ENCODE data around the gene CDK19.
A peak's percentile ranks its signal among the peaks of the same experiment; 100 is the strongest.

Gene CDK19

GRCh38 chr6:110622912-110623578 is 192.2 kb downstream of the CDK19 start:
- H3K9me3 ChIP-seq (ENCODE audit: severe bottlenecking), result no peaks in the 10 kb centered on the region
- DNase-seq (ENCODE audit: low spot score), result no peak
- H3K27ac ChIP-seq (ENCODE audit: poor library complexity, severe bottlenecking), result no peak overlapping the region
- peaks cover 14% of the 10 kb centered on the region for H3K4me1 ChIP-seq (ENCODE audit: insufficient read depth, poor library complexity, severe bottlenecking)
- TF ChIP-seq CTCF (IDR thresholded peaks at IDR 0.05; ENCODE audit: poor library complexity, severe bottlenecking), result no peak
- H3K27me3 ChIP-seq (ENCODE audit: insufficient read depth, poor library complexity, severe bottlenecking), result no peaks in the 10 kb centered on the region
- peak; percentile 83 for ATAC-seq (ENCODE audit: low read depth)
- H3K36me3 ChIP-seq (ENCODE audit: low read depth), result no peaks in the 10 kb centered on the region; the same call in 1 of the 2 replicates
- H3K4me3 ChIP-seq (ENCODE audit: severe bottlenecking), result no peak overlapping the region

GRCh38 chr6:110621061-110621460 is 194.2 kb downstream of the CDK19 start:
- Histone ChIP-seq H3K36me3 (ENCODE audit: low read depth) (no peaks in the 10 kb centered on the region; the same call in 1 of the 2 replicates), H3K4me1 (ENCODE audit: insufficient read depth, poor library complexity, severe bottlenecking) (peaks cover 13% of the 10 kb centered on the region), H3K4me3 (ENCODE audit: severe bottlenecking) (no peak overlapping the region), H3K27me3 (ENCODE audit: insufficient read depth, poor library complexity, severe bottlenecking) (no peaks in the 10 kb centered on the region), H3K27ac (ENCODE audit: poor library complexity, severe bottlenecking) (no peak overlapping the region), H3K9me3 (ENCODE audit: severe bottlenecking) (no peaks in the 10 kb centered on the region)
- TF ChIP-seq CTCF (IDR thresholded peaks at IDR 0.05; ENCODE audit: poor library complexity, severe bottlenecking), result no peak
- ATAC-seq (ENCODE audit: low read depth), result no peak
- DNase-seq (ENCODE audit: low spot score), result no peak

- no peaks in the 10 kb centered on the region for H3K9me3 ChIP-seq (ENCODE audit: severe bottlenecking)
- peaks cover 9% of the 10 kb centered on the region for H3K4me1 ChIP-seq (ENCODE audit: insufficient read depth, poor library complexity, severe bottlenecking)
- ATAC-seq (ENCODE audit: low read depth) (no peak), DNase-seq (ENCODE audit: low spot score) (no peak)
- no peaks in the 10 kb centered on the region; the same call in 1 of the 2 replicates for H3K36me3 ChIP-seq (ENCODE audit: low read depth)
- no peaks in the 10 kb centered on the region for H3K27me3 ChIP-seq (ENCODE audit: insufficient read depth, poor library complexity, severe bottlenecking)
- no peak for TF ChIP-seq CTCF (IDR thresholded peaks at IDR 0.05; ENCODE audit: poor library complexity, severe bottlenecking)
- H3K27ac ChIP-seq (ENCODE audit: poor library complexity, severe bottlenecking), result no peak overlapping the region
- H3K4me3 ChIP-seq (ENCODE audit: severe bottlenecking), result no peak overlapping the region
These were observed 195.2 kb downstream of the CDK19 start for GRCh38 chr6:110620065-110620464.

- H3K4me1 ChIP-seq (ENCODE audit: insufficient read depth, poor library complexity, severe bottlenecking), result peaks cover 9% of the 10 kb centered on the region
- no peak for ATAC-seq (ENCODE audit: low read depth)
- H3K27ac ChIP-seq (ENCODE audit: poor library complexity, severe bottlenecking), result no peak overlapping the region
- H3K9me3 ChIP-seq (ENCODE audit: severe bottlenecking), result no peaks in the 10 kb centered on the region
- H3K27me3 ChIP-seq (ENCODE audit: insufficient read depth, poor library complexity, severe bottlenecking), result no peaks in the 10 kb centered on the region
- H3K36me3 ChIP-seq (ENCODE audit: low read depth), result no peaks in the 10 kb centered on the region; the same call in 1 of the 2 replicates
- TF ChIP-seq CTCF (IDR thresholded peaks at IDR 0.05; ENCODE audit: poor library complexity, severe bottlenecking), result peak; percentile 16
- no peak overlapping the region for H3K4me3 ChIP-seq (ENCODE audit: severe bottlenecking)
- DNase-seq (ENCODE audit: low spot score), result no peak
These were observed 195.9 kb downstream of the CDK19 start for GRCh38 chr6:110619275-110619908.
